D721Med (cell line): ENCODE results near the gene SLC2A1.

Experiments used
- DNase-seq: peaks from one replicate; pipeline ENCODE4 v3.0.0; 2011; ENCODE audit warnings: low spot score; ENCODE audit not compliant: insufficient read length
- FAIRE-seq: peaks from 2 replicates; lab custom pipeline; 2011; peaks lifted over from hg19 to GRCh38; lab: Jason Lieb, UNC
- CTCF ChIP-seq: IDR thresholded peaks from 2 replicates; pipeline ENCODE4 v1.5.1; 2012; ENCODE audit warnings: mild to moderate bottlenecking, control low read depth; ENCODE audit not compliant: insufficient read depth; ENCODE audit errors: missing control alignments

Gene SLC2A1

GRCh38 chr1:42940851-42941639 is 17.6 kb downstream of the SLC2A1 start:
- TF ChIP-seq CTCF, result no peak
- FAIRE-seq (no peak), DNase-seq (no peak)

- DNase-seq (no peak), FAIRE-seq (no peak)
- no peak for TF ChIP-seq CTCF
Observed at GRCh38 chr1:42938645-42939615, 19.7 kb downstream of the SLC2A1 start.

- DNase-seq (no peak), FAIRE-seq (no peak)
- no peak for TF ChIP-seq CTCF
Observed at GRCh38 chr1:42937836-42938644, 20.6 kb downstream of the SLC2A1 start.

GRCh38 chr1:42937141-42937696 is 21.4 kb downstream of the SLC2A1 start:
- TF ChIP-seq CTCF, result no peak
- FAIRE-seq (no peak), DNase-seq (no peak)

GRCh38 chr1:42936309-42937078 is 22.2 kb downstream of the SLC2A1 start:
- DNase-seq (no peak), FAIRE-seq (no peak)
- no peak for TF ChIP-seq CTCF

- TF ChIP-seq CTCF, result no peak
- FAIRE-seq (no peak), DNase-seq (no peak)
Observed at GRCh38 chr1:42935971-42936308, 22.7 kb downstream of the SLC2A1 start.
